PFSK-1 (cell line): ENCODE measurements around the gene MAPK4.

ENCODE experiments used
- POLR2AphosphoS5 ChIP-seq: IDR thresholded peaks from 2 replicates; pipeline ENCODE4 v1.6.1; 2012; ENCODE audit warnings: low read depth, mild to moderate bottlenecking, control low read depth, low read length, moderate library complexity
- REST ChIP-seq, 2 experiments: IDR thresholded peaks; 2 replicates each; pipeline versions ENCODE4 v1.6.1 to v1.8.0; 2011 to 2012; ENCODE audit warnings: low read depth in 2 of 2, low read length in 2 of 2, control low read depth in 1 of 2, inconsistent platforms in 1 of 2, mild to moderate bottlenecking in 1 of 2, moderate library complexity in 1 of 2; ENCODE audit not compliant: insufficient read depth in 1 of 2
- SIN3A ChIP-seq: IDR thresholded peaks from 2 replicates; pipeline ENCODE4 v1.6.1; 2012; ENCODE audit warnings: mild to moderate bottlenecking, low read length, moderate library complexity, borderline replicate concordance; ENCODE audit not compliant: insufficient read depth
- TAF1 ChIP-seq: IDR thresholded peaks from 2 replicates; pipeline ENCODE4 v1.6.1; 2012; ENCODE audit warnings: low read length, control low read depth, borderline replicate concordance; ENCODE audit not compliant: insufficient read depth

GRCh38 chr18:50696436-50696835, 136.5 kb downstream of the MAPK4 start:
- TF ChIP-seq SIN3A (no peak), TAF1 (no peak), POLR2AphosphoS5 (no peak), REST (IDR thresholded peaks at IDR 0.05; ENCODE audit: insufficient read depth in 1 of 2, low read depth in 2 of 2, low read length in 2 of 2) (no peak)
